ENCODE measurements around the gene BCL11B. TPM values are rescaled to one million over a fixed set of nuclear protein-coding genes. Genes with fewer than 3 reads are reported as not detected.

BCL11B gene
- total RNA-seq, 2 experiments from 2014 or later: not detected

DNA sequence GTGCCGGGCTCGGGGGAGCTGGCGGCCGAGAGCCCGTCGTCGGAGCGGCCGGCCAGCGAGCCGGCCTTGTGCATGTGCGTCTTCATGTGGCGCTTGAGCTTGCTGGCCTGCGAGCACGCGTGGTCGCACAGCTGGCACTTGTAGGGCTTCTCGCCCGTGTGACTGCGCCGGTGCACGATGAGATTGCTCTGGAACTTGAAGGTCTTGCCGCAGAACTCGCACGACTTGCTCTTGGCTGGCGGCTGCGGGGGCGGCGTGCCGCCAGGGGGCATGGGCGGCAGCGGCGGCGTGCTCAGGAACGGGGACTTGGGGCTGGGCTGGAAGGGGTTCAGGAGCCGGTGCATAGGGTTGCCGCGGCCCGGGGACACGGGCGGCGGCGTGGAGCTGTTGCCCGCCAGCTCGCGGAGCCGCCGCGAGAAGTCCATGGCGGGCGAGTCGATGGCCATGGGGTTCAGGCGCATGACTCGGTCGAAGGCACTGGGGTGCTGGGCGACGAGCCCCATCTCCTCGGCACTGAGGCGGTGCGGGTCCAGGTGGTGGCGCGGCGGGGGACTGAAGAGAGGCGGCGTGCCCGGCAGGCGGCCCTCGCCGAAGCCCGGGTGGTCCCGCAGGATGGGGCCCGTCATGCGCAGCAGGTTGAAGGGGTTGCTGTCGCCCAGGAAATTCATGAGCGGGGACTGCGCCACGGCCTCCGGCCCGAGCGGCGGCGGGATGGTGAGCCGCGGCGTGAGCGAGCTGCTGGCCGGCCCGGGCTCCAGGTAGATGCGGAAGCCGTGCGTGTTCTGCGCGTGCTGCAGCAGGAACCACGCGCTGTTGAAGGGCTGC, 96.5 kb downstream of the BCL11B start:
- Histone ChIP-seq H3K4me1 (ENCODE audit: insufficient read depth, low read length, poor library complexity, severe bottlenecking) (no peaks in the 10 kb centered on the region), H2AFZ (ENCODE audit: low read length) (no peak overlapping the region), H3K4me2 (ENCODE audit: low read length) (no peak overlapping the region), H3K27ac (ENCODE audit: low read depth, low read length, poor library complexity, severe bottlenecking) (no peak overlapping the region), H3K9me3 (ENCODE audit: low read length) (no peaks in the 10 kb centered on the region), H3K4me3 (ENCODE audit: low read depth, low read length, poor library complexity, severe bottlenecking) (no peak overlapping the region), H3K79me2 (ENCODE audit: insufficient read depth, low read depth, low read length) (no peaks in the 10 kb centered on the region), H3K9me2 (ENCODE audit: insufficient read depth, low read length) (no peaks in the 10 kb centered on the region), H3K36me3 (ENCODE audit: insufficient read depth, low read length) (no peaks in the 10 kb centered on the region), H4K20me1 (ENCODE audit: insufficient read depth, low read length) (no peaks in the 10 kb centered on the region)
- DNase-seq (ENCODE audit: low spot score): no peak
- intact Hi-C loops (cut with micrococcal nuclease; ENCODE audit: unreplicated experiment): no loop called here
- POLR2A ChIA-PET: no interaction called here
- TF ChIP-seq, protein P1, sequence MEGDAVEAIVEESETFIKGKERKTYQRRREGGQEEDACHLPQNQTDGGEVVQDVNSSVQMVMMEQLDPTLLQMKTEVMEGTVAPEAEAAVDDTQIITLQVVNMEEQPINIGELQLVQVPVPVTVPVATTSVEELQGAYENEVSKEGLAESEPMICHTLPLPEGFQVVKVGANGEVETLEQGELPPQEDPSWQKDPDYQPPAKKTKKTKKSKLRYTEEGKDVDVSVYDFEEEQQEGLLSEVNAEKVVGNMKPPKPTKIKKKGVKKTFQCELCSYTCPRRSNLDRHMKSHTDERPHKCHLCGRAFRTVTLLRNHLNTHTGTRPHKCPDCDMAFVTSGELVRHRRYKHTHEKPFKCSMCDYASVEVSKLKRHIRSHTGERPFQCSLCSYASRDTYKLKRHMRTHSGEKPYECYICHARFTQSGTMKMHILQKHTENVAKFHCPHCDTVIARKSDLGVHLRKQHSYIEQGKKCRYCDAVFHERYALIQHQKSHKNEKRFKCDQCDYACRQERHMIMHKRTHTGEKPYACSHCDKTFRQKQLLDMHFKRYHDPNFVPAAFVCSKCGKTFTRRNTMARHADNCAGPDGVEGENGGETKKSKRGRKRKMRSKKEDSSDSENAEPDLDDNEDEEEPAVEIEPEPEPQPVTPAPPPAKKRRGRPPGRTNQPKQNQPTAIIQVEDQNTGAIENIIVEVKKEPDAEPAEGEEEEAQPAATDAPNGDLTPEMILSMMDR (conservative IDR thresholded peaks at IDR 0.05; ENCODE audit: low read length): no peak
- no peak for TF ChIP-seq EZH2phosphoT487 (IDR thresholded peaks at IDR 0.05; ENCODE audit: borderline replicate concordance, low read depth, low read length)
- no TSS peak for BruUV-seq (replicated peaks)
- CTCF ChIA-PET (ENCODE audit: unreplicated experiment): interaction anchor here (0.7 kb wide), 1 partner anchor 10 kb away, joined by 4 read pairs; no protein-coding TSS in a partner anchor

DNA sequence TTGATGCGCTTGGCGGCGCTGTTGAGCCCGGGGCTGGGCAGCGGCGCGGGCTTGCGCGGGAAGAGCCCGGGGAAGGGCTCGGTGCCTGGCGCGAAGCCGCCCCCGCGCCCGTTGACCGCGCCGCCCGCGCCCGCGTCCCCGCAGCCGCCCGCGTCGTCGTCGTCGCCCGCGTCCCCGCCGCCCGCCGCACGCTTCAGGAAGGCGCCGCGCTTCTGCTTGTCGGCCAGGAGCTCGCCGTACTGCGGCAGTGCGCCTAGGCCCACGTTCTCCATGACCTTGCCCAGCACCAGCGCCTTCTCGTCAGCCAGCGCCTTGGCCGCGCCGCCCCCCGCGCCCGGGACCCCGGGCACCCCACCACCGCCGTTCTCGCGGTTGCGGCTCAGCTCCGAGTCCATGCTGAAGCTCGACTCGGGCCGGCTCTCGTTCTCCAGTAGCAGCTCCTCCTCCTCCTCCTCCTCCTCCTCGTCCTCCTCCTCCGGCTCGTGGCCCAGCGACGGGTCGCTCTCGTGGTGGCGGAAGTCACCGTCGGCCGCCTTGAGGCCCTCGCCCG, 97.2 kb downstream of the BCL11B start:
- TF ChIP-seq, protein P1 (conservative IDR thresholded peaks at IDR 0.05; ENCODE audit: low read length): no peak
- no peak for TF ChIP-seq EZH2phosphoT487 (IDR thresholded peaks at IDR 0.05; ENCODE audit: borderline replicate concordance, low read depth, low read length)
- no peak for DNase-seq (ENCODE audit: low spot score)
- ChIA-PET POLR2A (no interaction called here), CTCF (ENCODE audit: unreplicated experiment) (interaction anchor here (0.7 kb wide), 1 partner anchor 10 kb away, joined by 4 read pairs; no protein-coding TSS in a partner anchor)
- no peaks in the 10 kb centered on the region for H3K36me3 ChIP-seq (ENCODE audit: insufficient read depth, low read length)
- no peaks in the 10 kb centered on the region for H3K9me2 ChIP-seq (ENCODE audit: insufficient read depth, low read length)
- H3K4me2 ChIP-seq (ENCODE audit: low read length): no peak overlapping the region
- H3K79me2 ChIP-seq (ENCODE audit: insufficient read depth, low read depth, low read length): no peaks in the 10 kb centered on the region
- H2AFZ ChIP-seq (ENCODE audit: low read length): no peak overlapping the region
- no peaks in the 10 kb centered on the region for H4K20me1 ChIP-seq (ENCODE audit: insufficient read depth, low read length)
- H3K4me1 ChIP-seq (ENCODE audit: insufficient read depth, low read length, poor library complexity, severe bottlenecking): no peaks in the 10 kb centered on the region
- H3K9me3 ChIP-seq (ENCODE audit: low read length): no peaks in the 10 kb centered on the region
- intact Hi-C loops (cut with micrococcal nuclease; ENCODE audit: unreplicated experiment): no loop called here
- no peak overlapping the region for H3K4me3 ChIP-seq (ENCODE audit: low read depth, low read length, poor library complexity, severe bottlenecking)
- no peak overlapping the region for H3K27ac ChIP-seq (ENCODE audit: low read depth, low read length, poor library complexity, severe bottlenecking)
- no TSS peak for BruUV-seq (replicated peaks)

All from OCI-LY7 (cell line).